Endothelial cell of umbilical vein (primary cell): Measurements from ENCODE around the gene DIPK1C. TPM values are rescaled to one million over a fixed set of nuclear protein-coding genes. Genes with fewer than 3 reads are reported as not detected.

ENCODE experiments used
- BruUV-seq: library from RNA; stranded (reverse); fragments of 400-500 nt; replicated peaks from 2 replicates; lab custom pipeline; 2021; lab: Mats Ljungman, UMichigan
- CTCF ChIA-PET: fragments of 300-600, 350-600 bp; sonication (Branson Sonifier 250); formaldehyde crosslinking; loops from one replicate; lab custom pipeline; 2021; ENCODE audit warnings: antibody characterized with exemption, inconsistent platforms; lab: Charles Lee
- POLR2A ChIA-PET: fragments of 300-600, 350-600 bp; sonication (Branson Sonifier 250); formaldehyde crosslinking; loops from one replicate; lab custom pipeline; 2021; ENCODE audit warnings: antibody characterized with exemption, inconsistent platforms; lab: Charles Lee
- DNase-seq: peaks from one replicate; pipeline ENCODE4 v3.0.0-alpha.2; 2011; ENCODE audit warnings: low read depth, low spot score
- FAIRE-seq: peaks from 2 replicates; lab custom pipeline; 2011; peaks lifted over from hg19 to GRCh38; lab: Jason Lieb, UNC
- H2AFZ ChIP-seq: 2 replicates; pipeline ENCODE4 v1.6.0; 2012; ENCODE audit warnings: low read depth, low read length, control low read depth, inconsistent platforms
- H3K27ac ChIP-seq: 2 replicates; pipeline ENCODE4 v1.5.1; 2011; ENCODE audit warnings: low read depth, mild to moderate bottlenecking, control low read depth, low read length, moderate library complexity; ENCODE audit not compliant: insufficient read depth
- H3K27me3 ChIP-seq, 2 experiments: 2 replicates each; pipeline versions ENCODE4 v1.6.0 to v1.6.1; 2011; ENCODE audit warnings: low read length in 2 of 2, mixed read lengths in 1 of 2; ENCODE audit not compliant: control insufficient read depth in 2 of 2, insufficient read depth in 2 of 2
- H3K36me3 ChIP-seq, 2 experiments: 2 replicates in 1 of 2; 3 replicates in 1 of 2; pipeline ENCODE4 v1.5.1; 2011; ENCODE audit warnings: low read length in 2 of 2, mild to moderate bottlenecking in 1 of 2, moderate library complexity in 1 of 2; ENCODE audit not compliant: control insufficient read depth in 2 of 2, insufficient read depth in 2 of 2; ENCODE audit errors: extremely low read depth in 1 of 2
- H3K4me1 ChIP-seq: 3 replicates; pipeline ENCODE4 v1.5.1; 2011; ENCODE audit warnings: mild to moderate bottlenecking, low read length; ENCODE audit not compliant: control insufficient read depth, insufficient read depth; ENCODE audit errors: extremely low read depth
- H3K4me2 ChIP-seq: 2 replicates; pipeline ENCODE4 v1.6.1; 2011; ENCODE audit warnings: low read length, control low read depth, mixed read lengths; ENCODE audit not compliant: insufficient read depth
- H3K4me3 ChIP-seq, 3 experiments: fragments of 200-600 bp in 1 of 3; sonication (generic), shearing (Covaris generic) in 1 of 3; replicated peaks in 1 of 3; 2 replicates each; pipeline ENCODE4 v1.5.1; 2011 to 2016; ENCODE audit warnings: control low read depth in 3 of 3, low read length in 3 of 3, mild to moderate bottlenecking in 2 of 3, inconsistent platforms in 1 of 3, low read depth in 1 of 3, moderate library complexity in 1 of 3; ENCODE audit not compliant: insufficient read depth in 1 of 3
- H3K79me2 ChIP-seq: 2 replicates; pipeline ENCODE4 v1.6.0; 2012; ENCODE audit warnings: low read length, inconsistent platforms; ENCODE audit not compliant: control insufficient read depth, insufficient read depth
- H3K9ac ChIP-seq: replicated peaks from 2 replicates; pipeline ENCODE3; 2011; ENCODE audit warnings: low read length, control low read depth; ENCODE audit not compliant: insufficient read depth; ENCODE audit errors: extremely low read depth
- H3K9me1 ChIP-seq: replicated peaks from 3 replicates; pipeline ENCODE4 v1.6.0; 2011; ENCODE audit warnings: mild to moderate bottlenecking, low read length; ENCODE audit not compliant: control insufficient read depth, insufficient read depth; ENCODE audit errors: extremely low read depth
- H3K9me3 ChIP-seq: replicated peaks from 2 replicates; pipeline ENCODE4 v1.5.1; 2012; ENCODE audit warnings: low read length, inconsistent platforms; ENCODE audit not compliant: control insufficient read depth, insufficient read depth
- H4K20me1 ChIP-seq: replicated peaks from 2 replicates; pipeline ENCODE3; 2011; ENCODE audit warnings: mild to moderate bottlenecking, low read length; ENCODE audit not compliant: control insufficient read depth, insufficient read depth; ENCODE audit errors: extremely low read depth
- CTCF ChIP-seq, 2 donors: IDR thresholded peaks; 1 replicate in 1 of 2; 2 replicates in 1 of 2; pipeline ENCODE4 v1.5.1; 2011; ENCODE audit warnings: low read length in 2 of 2, mild to moderate bottlenecking in 2 of 2, moderate library complexity in 2 of 2, control low read depth in 1 of 2, inconsistent platforms in 1 of 2, low read depth in 1 of 2; ENCODE audit not compliant: insufficient read depth in 1 of 2; ENCODE audit errors: extremely low read depth in 1 of 2
- EZH2 ChIP-seq: IDR thresholded peaks from 2 replicates; pipeline ENCODE4 v1.6.1; 2012; ENCODE audit warnings: borderline replicate concordance, low read depth, mild to moderate bottlenecking, moderate library complexity, low read length, inconsistent platforms; ENCODE audit not compliant: severe bottlenecking
- FOS ChIP-seq: IDR thresholded peaks from 2 replicates; pipeline ENCODE4 v1.6.1; 2011; ENCODE audit warnings: mild to moderate bottlenecking, low read length, moderate library complexity, borderline replicate concordance; ENCODE audit not compliant: insufficient read depth
- JUN ChIP-seq: IDR thresholded peaks from 2 replicates; pipeline ENCODE4 v1.6.1; 2011; ENCODE audit warnings: borderline replicate concordance, low read depth; ENCODE audit not compliant: insufficient read length, insufficient read depth
- POLR2AphosphoS5 ChIP-seq: IDR thresholded peaks from 2 replicates; pipeline ENCODE4 v1.6.1; 2012; ENCODE audit warnings: low read depth, mild to moderate bottlenecking, control low read depth, low read length, moderate library complexity; ENCODE audit not compliant: insufficient read depth
- dilution Hi-C: fragments of 300-500 bp; cut with MboI; formaldehyde crosslinking; loops from one replicate; pipeline ENCODE4 v1.15.0; 2019; ENCODE audit warnings: low sequenced_read_pairs; ENCODE audit not compliant: extremely low pct_ligation_motif_present
- intact Hi-C: fragments of 100-400 bp; cut with micrococcal nuclease; formaldehyde crosslinking; loops from one replicate; pipeline ENCODE4 v1.10.0; 2022
- polyA plus RNA-seq, 4 experiments: library from polyadenylated mRNA; depleted of rRNA in 3 of 4; stranded (reverse) in 3 of 4; unstranded in 1 of 4; fragments of >200 nt; gene quantifications; 2 replicates each; pipeline versions ENCODE4 v1.2.1 to v1.2.3, GENCODE V29; 2011 to 2012; ENCODE audit warnings: missing spikeins in 1 of 4
- total RNA-seq: library from RNA; stranded (reverse); gene quantifications from 2 replicates; pipeline ENCODE4 v1.2.3, GENCODE V29; 2021
- TF ChIP-seq, protein P1 (sequence below): IDR thresholded peaks from 2 replicates; pipeline ENCODE4 v1.6.1; 2011; ENCODE audit not compliant: insufficient read depth, insufficient read length

DIPK1C gene
- total and polyA plus RNA-seq, 2 donors (not counting 3 experiments of a cell fraction or from before 2014, with no cell fraction given): not detected

DNA sequence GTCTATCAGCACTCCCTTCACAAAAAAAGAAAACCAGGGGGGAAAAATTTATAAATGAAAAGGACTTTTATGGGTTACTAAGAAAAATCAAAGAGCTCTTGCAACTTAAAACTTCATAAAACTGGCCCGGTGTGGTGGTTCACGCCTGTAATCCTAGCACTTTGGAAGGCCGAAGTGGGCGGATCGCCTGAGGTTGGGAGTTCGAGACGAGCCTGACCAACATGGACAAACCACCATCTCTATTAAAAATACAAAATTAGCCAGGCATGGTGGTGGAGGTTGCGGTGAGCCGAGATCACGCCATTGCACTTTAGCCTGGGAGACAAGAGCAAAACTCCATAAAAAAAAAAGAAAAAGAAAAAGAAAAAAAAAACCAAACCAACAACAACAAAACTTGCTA, 1.7 kb downstream of the DIPK1C start:
- POLR2A ChIA-PET: no interaction called here
- TF ChIP-seq JUN: no peak
- TF ChIP-seq, protein P1, sequence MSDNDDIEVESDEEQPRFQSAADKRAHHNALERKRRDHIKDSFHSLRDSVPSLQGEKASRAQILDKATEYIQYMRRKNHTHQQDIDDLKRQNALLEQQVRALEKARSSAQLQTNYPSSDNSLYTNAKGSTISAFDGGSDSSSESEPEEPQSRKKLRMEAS: no peak
- TF ChIP-seq EZH2: no peak
- no peak for TF ChIP-seq FOS
- TF ChIP-seq POLR2AphosphoS5: no peak
- no peak for TF ChIP-seq CTCF (IDR thresholded peaks at IDR 0.05; ENCODE audit: extremely low read depth in 1 of 2, insufficient read depth in 1 of 2, low read depth in 1 of 2, low read length in 2 of 2)
- peaks cover 40 to 62% of the 10 kb centered on the region in 2 experiments for H3K27me3 ChIP-seq
- no peak for DNase-seq
- dilution Hi-C loops (no loop called here), intact Hi-C loops (no loop called here)
- no TSS peak for BruUV-seq
- H3K36me3 ChIP-seq: no peaks in the 10 kb centered on the region
- H3K4me1 ChIP-seq: no peaks in the 10 kb centered on the region
- CTCF ChIA-PET: no interaction called here
- H3K9me3 ChIP-seq: no peaks in the 10 kb centered on the region
- H3K9ac ChIP-seq: no peak overlapping the region
- no peak overlapping the region for H3K4me3 ChIP-seq
- no peak overlapping the region for H3K27ac ChIP-seq
- no peaks in the 10 kb centered on the region for H3K79me2 ChIP-seq
- no peak overlapping the region for H2AFZ ChIP-seq
- no peaks in the 10 kb centered on the region for H4K20me1 ChIP-seq
- H3K9me1 ChIP-seq: no peaks in the 10 kb centered on the region
- FAIRE-seq: no peak
- no peak overlapping the region for H3K4me2 ChIP-seq
